Spleen (tissue), 7 donors: ENCODE results near the gene SIRT3.

Experiments
- CTCF ChIP-seq, 11 experiments: fragments of 200-600 bp in 7 of 11; fragments of 450-650 bp in 4 of 11; sonication (generic) in 4 of 11; IDR thresholded peaks in 8 of 11; conservative IDR thresholded peaks in 3 of 11; 1 replicate in 7 of 11; 2 replicates in 4 of 11; pipeline versions ENCODE4 v1.4.0 to v1.8.0; 2016 to 2021; ENCODE audit warnings: antibody characterized with exemption in 11 of 11, inconsistent platforms in 4 of 11, mild to moderate bottlenecking in 1 of 11
- POLR2AphosphoS5 ChIP-seq, 3 donors: sonication (generic); formaldehyde crosslinking; IDR thresholded peaks; one replicate each; pipeline ENCODE4 v1.5.1; 2017; ENCODE audit warnings: antibody characterized with exemption in 3 of 3
- donor health status: DM: no; HTN: no; CAD: no; lungs with moderate emphysema.
- donor health status: DM: no; HTN: no; CAD: no.
- donor health status: DM: no; HTN: no; CAD: no.

DNA sequence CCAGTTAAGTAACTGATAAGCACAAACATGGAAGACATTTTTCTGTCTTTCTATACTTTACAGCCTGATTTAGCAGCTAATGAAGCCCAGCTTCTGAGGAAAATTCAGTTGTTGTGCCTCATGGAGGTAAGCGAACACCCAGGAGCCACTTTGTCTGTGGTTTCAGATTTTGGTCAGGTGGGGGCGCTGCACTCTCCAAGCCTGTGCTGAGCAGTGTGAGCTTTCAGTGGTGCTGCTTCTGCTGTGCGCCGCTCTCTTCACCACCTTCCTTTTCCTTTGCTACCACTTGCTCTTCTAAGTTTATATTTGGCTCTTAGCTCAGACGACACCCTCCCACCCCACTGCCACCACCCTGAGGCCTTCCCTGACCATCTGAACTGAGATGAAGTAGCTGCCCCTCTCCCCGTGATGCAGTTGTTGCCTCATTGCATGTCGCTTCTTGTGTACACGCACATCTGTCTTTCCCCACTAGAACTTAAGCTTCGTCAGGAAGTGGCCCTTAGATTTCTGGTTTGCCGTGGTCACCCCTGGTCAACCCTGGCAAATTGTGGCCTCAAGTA lies 14.7 kb upstream of the SIRT3 start:
- TF ChIP-seq POLR2AphosphoS5 (IDR thresholded peaks at IDR 0.05): peak in 1 of 3 donors; percentile 62
- TF ChIP-seq CTCF (IDR thresholded peaks at IDR 0.05 in 8 of 11, conservative IDR thresholded peaks at IDR 0.05 in 3 of 11): peak; percentile 55 to 86 (median 70)
